GM23248 (cell line): ENCODE data around the gene GNAQ.

Source experiments
- EZH2 ChIP-seq: fragments of 200-600 bp; sonication (generic); IDR thresholded peaks from 2 replicates; pipeline ENCODE4 v1.6.1; 2018; ENCODE audit warnings: antibody characterized with exemption, mild to moderate bottlenecking; ENCODE audit not compliant: insufficient read depth, poor library complexity, severe bottlenecking
- EZH2phosphoT487 ChIP-seq: fragments of 200-600 bp; sonication (generic); IDR thresholded peaks from 2 replicates; pipeline ENCODE4 v1.6.1; 2018; ENCODE audit warnings: antibody characterized with exemption, moderate library complexity, mild to moderate bottlenecking, low read depth; ENCODE audit not compliant: insufficient read depth

DNA sequence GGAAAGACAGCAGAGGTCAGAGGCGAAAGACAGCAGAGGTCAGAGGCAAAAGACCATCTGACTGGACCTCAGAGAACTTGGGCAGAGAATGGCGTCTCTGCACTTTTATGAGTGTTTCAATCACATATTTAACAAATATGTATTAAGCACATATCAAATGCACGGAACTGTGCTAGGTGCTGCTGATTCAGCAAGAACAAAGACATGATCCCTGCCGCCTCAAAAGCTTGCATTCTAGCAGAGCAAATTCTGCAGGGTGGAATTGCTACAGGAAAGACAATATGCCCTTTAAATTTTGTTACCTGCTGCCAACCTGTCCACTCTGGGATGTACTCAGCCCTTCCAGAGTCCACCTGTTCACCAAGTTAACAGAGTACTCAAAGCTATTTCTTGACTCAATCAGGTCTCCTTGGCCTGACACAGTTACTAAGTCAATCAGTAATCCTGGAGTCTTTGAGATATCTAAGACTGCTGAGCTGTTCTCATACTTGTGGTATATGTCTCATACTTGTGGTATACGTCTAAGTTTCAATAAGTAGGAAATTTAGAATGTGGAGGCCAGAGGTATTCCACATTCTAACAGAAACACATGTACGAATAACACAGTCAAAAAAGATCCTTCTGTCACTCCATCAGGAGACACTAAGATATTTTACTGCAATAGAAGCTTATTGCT lies 131.8 kb downstream of the GNAQ start:
- TF ChIP-seq EZH2: no peak
- no peak for TF ChIP-seq EZH2phosphoT487
